ENCODE measurements around the gene FADS3. TPM values are rescaled to one million over a fixed set of nuclear protein-coding genes. Genes with fewer than 3 reads are reported as not detected.
A peak's percentile ranks its signal among the peaks of the same experiment; 100 is the strongest.

The FADS3 gene
- polyA plus RNA-seq (ENCODE audit: insufficient read length in 12 of 12): 10 to 100 TPM in 11 of 12 donors, not detected in 1; 26.5 to 44.4 (median 37.7) TPM
- long read RNA-seq, donor 1, transcript FADS3-201 (12 exons, 1,779 nt): major isoform, 5 of 7 reads
- long read RNA-seq, donor 1, partial matches to known transcripts: 0 of 7 reads
- long read RNA-seq, donor 1, other reads (novel, unspliced or antisense): 0 of 7 reads
- long read RNA-seq, donor 2, transcript FADS3-201 (12 exons, 1,779 nt): major isoform, 9 of 14 reads
- long read RNA-seq, donor 2, transcript FADS3-202 (6 exons, 1,452 nt): minor isoform, 5 of 14 reads
- long read RNA-seq, donor 2, partial matches to known transcripts: 0 of 14 reads
- long read RNA-seq, donor 2, other reads (novel, unspliced or antisense): 0 of 14 reads
- long read RNA-seq, donor 3, partial matches to known transcripts: 5 of 11 reads
- long read RNA-seq, donor 3, other reads (novel, unspliced or antisense): 0 of 11 reads
- long read RNA-seq, donor 4, transcript FADS3-201 (12 exons, 1,779 nt): major isoform, 8 of 9 reads
- long read RNA-seq, donor 4, partial matches to known transcripts: 0 of 9 reads
- long read RNA-seq, donor 4, other reads (novel, unspliced or antisense): 0 of 9 reads
- long read RNA-seq, donor 5: 0 reads
- long read RNA-seq, donor 6, partial matches to known transcripts: 0 of 3 reads
- long read RNA-seq, donor 6, other reads (novel, unspliced or antisense): 0 of 3 reads
- long read RNA-seq, donor 7, partial matches to known transcripts: 0 of 7 reads
- long read RNA-seq, donor 7, other reads (novel, unspliced or antisense): 0 of 7 reads
- long read RNA-seq, donor 8, transcript FADS3-201 (12 exons, 1,779 nt): major isoform, 9 of 21 reads
- long read RNA-seq, donor 8, partial matches to known transcripts: 7 of 21 reads
- long read RNA-seq, donor 8, other reads (novel, unspliced or antisense): 0 of 21 reads
- long read RNA-seq, donor 9, partial matches to known transcripts: 0 of 2 reads
- long read RNA-seq, donor 9, other reads (novel, unspliced or antisense): 0 of 2 reads
- long read RNA-seq, donor 10, transcript FADS3-201 (12 exons, 1,779 nt): major isoform, 11 of 14 reads
- long read RNA-seq, donor 10, partial matches to known transcripts: 0 of 14 reads
- long read RNA-seq, donor 10, other reads (novel, unspliced or antisense): 0 of 14 reads
- long read RNA-seq, donor 11, transcript FADS3-201 (12 exons, 1,779 nt): major isoform, 11 of 12 reads
- long read RNA-seq, donor 11, partial matches to known transcripts: 0 of 12 reads
- long read RNA-seq, donor 11, other reads (novel, unspliced or antisense): 0 of 12 reads

DNA sequence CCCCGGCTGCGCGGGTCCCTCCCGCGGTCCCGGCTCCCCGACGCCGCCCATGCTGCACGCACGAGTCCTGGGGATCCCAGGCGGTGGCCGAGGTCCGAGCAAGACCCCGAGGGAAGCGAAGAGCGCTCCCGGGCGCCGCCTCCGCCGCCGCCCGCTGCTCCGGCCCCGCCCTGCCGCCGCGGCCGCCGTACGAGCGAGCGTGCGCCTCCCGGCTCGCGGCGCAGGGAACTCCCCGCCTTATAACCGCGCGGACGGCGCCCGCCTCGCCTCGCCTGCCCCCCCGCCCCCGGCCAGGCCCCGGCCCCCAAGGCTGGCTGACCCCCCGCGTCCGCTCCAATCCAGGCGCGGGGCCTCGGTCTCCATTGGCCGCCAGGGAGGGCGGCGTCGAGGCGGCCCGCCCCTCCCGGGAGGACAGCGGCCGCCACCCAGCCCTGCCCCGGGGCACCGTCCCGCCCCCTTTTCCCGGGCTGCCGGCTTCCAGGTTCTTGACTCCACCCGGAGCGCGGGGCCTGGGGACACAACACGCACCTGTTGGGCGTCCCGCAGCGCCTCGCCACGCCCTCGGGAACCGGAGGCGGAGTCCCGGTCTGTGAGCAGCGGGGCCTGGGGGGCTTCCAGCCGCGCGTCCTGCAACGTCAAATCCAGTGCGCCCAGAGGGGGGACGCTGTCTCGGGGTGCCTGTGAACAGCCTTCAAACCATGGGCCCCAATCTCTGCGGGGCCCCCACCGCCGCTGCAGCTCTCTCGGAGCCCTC lies at the start of gene FADS3:
Gene FADS3 (minus strand): TSS at position 215 of the 754 bp plus-strand sequence. CDS start 164 bp downstream, at position 51.
- peak; percentile 66 for DNase-seq

DNA sequence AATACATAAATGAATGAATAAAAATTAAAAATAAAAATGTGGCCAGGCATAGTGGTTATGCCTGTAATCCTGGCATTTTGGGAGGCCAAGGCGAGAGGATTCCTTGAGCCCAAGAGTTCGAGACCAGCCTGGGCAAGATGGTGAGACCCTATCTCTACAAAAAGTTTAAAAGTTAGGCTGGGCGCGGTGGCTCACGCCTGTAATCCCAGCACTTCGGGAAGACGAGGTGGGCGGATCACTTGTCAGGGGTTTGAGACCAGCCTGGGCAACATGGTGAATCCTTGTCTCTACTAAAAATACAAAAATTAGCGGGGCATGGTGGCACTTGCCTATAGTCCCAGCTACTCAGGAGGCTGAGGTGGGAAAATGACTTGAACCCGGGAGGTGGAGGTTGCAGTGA lies 49.1 kb upstream of the FADS3 start:
- no peak for DNase-seq

DNA sequence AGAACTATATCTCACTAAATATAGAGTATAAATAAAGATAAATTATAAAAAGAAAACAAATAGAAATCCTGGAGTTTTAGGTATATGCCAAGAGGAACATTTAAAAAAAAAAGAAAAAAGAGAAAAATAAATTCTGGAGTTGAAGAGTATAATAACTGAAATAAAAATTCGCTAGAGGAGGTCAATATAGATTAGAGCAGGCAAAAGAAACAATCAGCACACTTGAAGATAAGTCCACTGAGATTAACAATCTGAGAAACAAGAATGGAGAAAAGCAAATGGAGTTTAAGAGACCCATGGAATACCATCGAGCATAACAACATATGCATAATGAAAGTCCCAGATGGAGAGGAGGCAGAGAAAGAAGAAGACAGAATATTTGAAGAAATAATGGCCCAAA lies 44.5 kb upstream of the FADS3 start:
- no peak for DNase-seq

GRCh38 chr11:61930933-61931332 lies 39.6 kb upstream of the FADS3 start:
- no peak for DNase-seq

DNA sequence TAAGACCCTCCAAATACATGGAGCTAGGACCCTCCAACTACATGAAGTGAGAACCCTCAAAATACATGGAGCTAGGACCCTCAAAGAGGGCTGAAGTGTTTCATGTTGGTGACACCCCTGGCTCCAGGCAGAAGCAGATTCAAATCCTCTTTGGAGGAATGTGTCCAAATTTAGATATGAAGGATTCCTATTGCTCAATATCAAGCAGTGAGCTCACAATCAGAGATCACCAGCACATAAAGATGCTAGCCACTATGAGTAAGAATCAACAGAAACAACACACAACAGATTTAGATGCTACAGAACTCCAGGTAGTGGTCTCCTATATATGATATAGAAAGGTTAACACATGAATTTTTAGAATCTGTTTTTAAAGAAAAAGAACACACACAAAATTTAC lies 37.3 kb upstream of the FADS3 start:
- DNase-seq: no peak

GRCh38 chr11:61927501-61927900 lies 36.2 kb upstream of the FADS3 start:
- no peak for DNase-seq

DNA sequence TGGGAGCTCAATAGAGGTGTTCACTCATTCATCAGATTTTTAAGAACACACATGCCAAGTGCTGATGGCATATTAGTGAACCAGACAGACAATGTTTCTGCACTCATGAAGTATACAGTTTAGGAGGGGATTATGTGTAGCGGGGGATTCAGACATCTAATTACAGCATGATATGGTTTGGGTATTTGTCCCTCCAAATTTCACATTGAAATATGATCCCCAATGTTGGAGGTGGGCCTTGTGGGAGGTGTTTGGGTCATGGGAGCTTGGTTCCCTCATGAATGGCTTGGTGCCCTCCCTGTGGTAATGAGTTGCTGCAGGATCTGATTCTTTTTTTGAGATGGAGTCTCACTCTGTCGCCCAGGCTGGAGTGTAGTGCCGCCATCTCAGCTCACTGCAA lies 34.9 kb upstream of the FADS3 start:
- DNase-seq: no peak

GRCh38 chr11:61925736-61926135 lies 34.4 kb upstream of the FADS3 start:
- DNase-seq: no peak

- peak; percentile 70 for DNase-seq
These were observed 32.7 kb upstream of the FADS3 start for GRCh38 chr11:61924064-61924455.

DNA sequence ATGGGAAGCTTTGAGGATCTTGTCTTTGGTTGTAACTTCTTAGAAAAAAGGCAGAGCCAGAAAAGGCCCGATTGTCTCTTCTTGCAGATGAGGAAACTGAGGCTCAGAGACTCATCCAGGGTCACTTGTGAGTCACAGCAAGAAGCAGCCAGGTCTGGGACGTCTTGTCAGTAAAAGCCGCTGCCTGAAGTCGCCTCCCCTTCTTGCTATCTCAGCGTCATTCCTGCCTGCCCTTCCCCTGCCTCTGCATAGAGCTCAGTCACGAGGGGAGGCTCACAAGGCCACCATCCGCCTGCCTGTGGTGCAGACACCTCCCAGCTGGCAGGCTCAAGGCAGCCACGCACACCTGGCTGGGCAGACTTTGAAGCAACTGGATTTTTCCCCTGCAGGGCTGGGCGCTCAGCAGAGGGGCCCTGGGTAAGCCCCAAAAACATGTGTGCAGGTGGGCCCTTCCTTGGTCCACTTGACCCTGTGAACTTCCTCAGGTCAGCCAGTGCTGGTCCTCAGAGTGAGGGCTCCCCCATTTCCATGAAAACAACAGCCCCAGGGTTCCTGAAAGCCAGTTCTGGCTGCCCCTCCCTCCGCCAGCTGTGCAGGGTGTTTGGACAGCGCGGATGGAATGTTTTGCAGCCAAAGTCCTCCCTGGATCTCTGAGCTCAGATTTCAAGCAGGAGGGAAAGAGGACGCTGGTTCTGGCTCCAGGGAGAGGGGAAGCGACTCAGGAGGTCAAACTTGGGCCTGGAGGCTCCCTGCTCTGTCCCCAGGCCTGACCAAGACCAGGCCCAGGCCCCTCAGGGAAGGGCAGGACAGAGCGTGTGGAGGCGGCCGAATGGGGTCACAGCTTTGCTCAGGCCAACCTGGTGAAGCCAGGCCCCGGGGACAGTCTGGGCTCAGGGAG lies 32.1 kb upstream of the FADS3 start:
- peak; percentile 95 for DNase-seq

DNA sequence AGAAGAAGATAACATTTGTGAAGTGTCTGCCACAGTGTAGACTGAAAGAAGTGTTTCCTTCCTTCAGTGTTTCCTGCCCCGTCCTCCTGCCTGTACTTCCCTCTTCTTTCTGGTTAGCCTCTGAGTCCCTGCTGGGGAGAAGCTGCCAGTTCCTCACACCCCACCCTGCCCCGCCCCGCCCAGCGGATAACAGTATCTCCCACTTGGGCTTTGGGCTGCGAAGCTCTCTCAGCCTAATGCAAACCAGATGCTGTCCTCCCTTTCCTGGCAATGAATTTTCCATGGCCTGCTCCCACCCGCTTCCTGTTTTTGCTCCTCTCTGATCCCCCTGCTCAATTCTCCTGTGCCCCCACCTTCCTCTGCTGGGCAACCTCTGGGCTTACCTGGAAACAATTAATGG lies 31.2 kb upstream of the FADS3 start:
- DNase-seq: peak; percentile 94

DNA sequence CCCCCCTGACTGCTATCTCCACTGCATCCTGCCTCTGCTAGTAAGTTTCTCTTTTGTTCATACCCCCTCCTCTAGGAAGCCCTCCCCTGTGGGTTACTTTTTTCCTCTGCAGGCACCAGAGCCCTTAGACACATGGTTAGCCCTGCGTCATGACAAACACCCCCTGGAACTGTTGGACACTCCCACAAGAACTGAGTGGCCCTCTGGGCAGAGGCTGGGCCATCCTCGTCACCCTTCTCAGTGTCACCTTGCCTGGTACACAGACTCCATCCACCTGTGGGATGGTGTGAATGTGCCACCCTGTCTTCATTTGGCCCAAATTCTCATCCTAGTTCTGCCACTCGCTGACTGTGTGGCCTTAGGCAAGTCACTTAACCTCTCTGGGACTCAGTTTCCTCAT lies 30.1 kb upstream of the FADS3 start:
- DNase-seq: no peak

DNA sequence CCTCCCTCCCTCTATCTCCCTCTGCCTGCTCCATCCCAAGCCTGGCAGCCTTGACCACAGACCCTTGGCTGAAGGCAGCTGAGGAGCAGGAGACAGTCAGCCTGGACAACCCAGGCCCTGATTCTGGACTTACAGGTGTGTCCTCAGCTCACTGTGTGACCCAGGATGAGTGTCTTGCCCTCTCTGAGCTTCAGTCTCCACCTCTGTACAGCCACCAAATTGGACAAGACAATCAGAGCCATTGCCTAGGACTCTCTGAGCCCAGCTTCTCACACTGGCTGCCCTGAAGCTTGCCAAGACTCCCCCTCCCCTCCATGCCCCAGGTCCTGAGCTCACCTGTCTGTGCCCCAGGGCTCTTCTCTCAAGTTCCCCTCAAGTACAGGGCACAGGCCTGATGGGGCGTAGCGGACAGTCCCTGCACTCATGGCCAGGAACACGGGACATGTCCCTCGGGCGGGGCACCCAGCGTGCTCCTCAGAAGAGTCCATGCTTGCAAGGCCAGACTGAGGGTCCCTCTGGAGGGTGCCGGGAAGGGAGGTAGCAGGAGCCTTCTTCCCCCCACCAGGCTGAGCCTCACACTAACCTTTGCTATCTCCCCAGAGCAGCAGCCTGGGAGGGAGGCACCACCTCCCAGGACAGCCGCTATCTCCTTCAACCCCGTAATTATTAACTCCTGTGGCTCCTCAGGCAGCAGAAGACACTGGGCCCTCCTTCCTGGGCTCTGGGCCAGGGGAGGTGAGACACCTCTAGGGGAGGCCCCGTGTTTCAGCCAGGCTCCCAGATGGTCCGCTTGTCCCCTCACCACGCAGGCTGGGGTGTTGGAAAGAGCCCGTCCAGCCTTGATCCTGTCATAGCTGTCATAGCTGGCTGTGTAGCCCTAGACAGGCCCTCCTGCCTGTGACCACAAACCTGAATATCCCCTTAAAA lies 28.6 kb upstream of the FADS3 start:
- DNase-seq: no peak

DNA sequence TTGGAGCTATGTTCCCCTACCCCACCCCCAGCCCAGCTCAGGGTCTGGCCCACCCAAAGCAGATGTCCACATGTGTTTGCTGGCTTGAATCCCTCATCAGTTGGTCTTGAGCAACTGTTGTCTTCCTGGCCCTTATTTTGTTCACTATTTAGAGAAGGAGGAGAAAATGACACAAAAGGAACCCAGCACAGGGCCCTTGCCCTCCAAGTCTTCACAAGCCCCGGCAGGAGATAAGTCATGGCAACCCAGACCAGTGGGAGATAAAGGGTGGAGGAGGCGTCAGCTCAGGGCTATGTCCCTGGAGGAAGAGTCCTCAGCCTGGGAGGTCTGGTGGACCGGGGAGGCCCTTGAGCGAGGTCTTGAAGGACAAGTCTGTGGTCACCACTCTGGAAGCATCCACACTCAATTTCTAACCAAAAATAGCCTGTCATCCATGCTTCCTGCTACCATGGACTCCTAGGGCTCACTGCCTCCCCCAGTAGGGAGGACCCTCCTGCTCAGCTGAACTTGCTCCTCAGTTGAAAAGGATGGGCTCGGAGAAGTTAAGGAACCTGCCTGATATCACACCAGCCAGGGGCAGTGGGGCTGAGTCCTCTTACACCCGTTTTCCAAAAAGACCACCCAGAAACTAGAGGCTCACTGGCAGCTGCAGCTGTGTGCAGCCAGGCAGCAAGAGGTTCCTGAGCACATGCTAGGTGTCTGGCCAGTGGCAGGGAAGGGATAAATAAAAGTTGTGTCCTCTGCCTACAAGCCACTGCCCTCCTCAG lies 27.8 kb upstream of the FADS3 start:
- no peak for DNase-seq

- DNase-seq: no peak
These were observed 27.0 kb upstream of the FADS3 start for GRCh38 chr11:61918251-61918937.

GRCh38 chr11:61917334-61918109 lies 26.2 kb upstream of the FADS3 start, which contains the start of gene RAB3IL1:
TSS of gene RAB3IL1 (minus strand) at chr11:61917566. CDS start at chr11:61917367, 199 bp downstream.
- DNase-seq: no peak
